Activated B cell treated with CpG ODN at 0.5 μM for 24 hours (primary cell): Measurements from ENCODE around the gene JAK2. TPM values are rescaled to one million over a fixed set of nuclear protein-coding genes. Genes with fewer than 3 reads are reported as not detected.
A peak's percentile ranks its signal among the peaks of the same experiment; 100 is the strongest.

Experiments used
- ATAC-seq: fragments of 200-7000 bp; cut with Tn5 transposase; one replicate; pipeline ENCODE4 v1.10.0; 2021; ENCODE audit warnings: low read depth, mild to moderate bottlenecking, moderate library complexity
- CTCF ChIA-PET: fragments of 350-600 bp; sonication (Branson Sonifier 250); formaldehyde crosslinking; loops from one replicate; lab custom pipeline; 2021; ENCODE audit warnings: antibody characterized with exemption; lab: Charles Lee
- POLR2A ChIA-PET: fragments of 350-600 bp; sonication (Branson Sonifier 250); formaldehyde crosslinking; loops from one replicate; lab custom pipeline; 2021; ENCODE audit warnings: antibody characterized with exemption; lab: Charles Lee
- DNase-seq: peaks from one replicate; pipeline ENCODE4 v3.0.0; 2022
- H3K27ac Mint-ChIP-seq: one replicate; pipeline ENCODE4 v1.8.0; 2020; ENCODE audit warnings: mixed read lengths
- H3K27me3 Mint-ChIP-seq: one replicate; pipeline ENCODE4 v1.8.0; 2021; ENCODE audit warnings: mixed read lengths
- H3K36me3 Mint-ChIP-seq: one replicate; pipeline ENCODE4 v1.8.0; 2021; ENCODE audit warnings: low read depth, mixed read lengths
- H3K4me1 Mint-ChIP-seq: one replicate; pipeline ENCODE4 v1.8.0; 2021; ENCODE audit warnings: mixed read lengths
- H3K4me3 Mint-ChIP-seq: one replicate; pipeline ENCODE4 v1.8.0; 2020; ENCODE audit warnings: mild to moderate bottlenecking, mixed read lengths
- H3K9me3 Mint-ChIP-seq: one replicate; pipeline ENCODE4 v1.8.0; 2020; ENCODE audit warnings: mixed read lengths
- intact Hi-C: fragments of 100-400 bp; cut with micrococcal nuclease; formaldehyde crosslinking; loops from one replicate; pipeline ENCODE4 v1.15.1; 2024
- total RNA-seq: library from RNA; stranded (reverse); gene quantifications from 2 replicates; pipeline ENCODE4 v1.2.3, GENCODE V29; 2022
- TF ChIP-seq, protein P1 (sequence below): fragments of 200-600 bp; IDR thresholded peaks from one replicate; pipeline ENCODE4 v1.8.0; 2022; ENCODE audit warnings: antibody characterized with exemption, mild to moderate bottlenecking

JAK2 gene
- total RNA-seq, 1 donor from 2014 or later = 21.3 TPM

DNA sequence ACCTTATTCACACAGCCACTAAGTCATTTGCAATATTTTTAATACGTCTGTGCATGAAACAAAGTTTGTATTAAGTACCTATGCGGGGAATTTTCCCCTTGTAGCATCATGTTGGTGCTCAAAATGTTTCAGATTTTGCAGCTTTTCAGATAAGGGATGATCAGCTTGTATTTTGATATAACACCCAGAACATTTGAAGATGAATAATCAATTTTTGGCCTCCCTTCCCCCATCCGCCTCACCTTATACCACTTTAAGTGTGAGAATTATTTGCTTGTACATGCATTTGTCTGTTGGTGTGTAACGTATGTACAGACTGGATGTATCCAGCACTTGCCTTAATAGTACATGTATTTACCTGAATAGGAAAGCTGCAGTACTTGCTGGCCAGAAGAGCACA lies 1.7 kb downstream of the JAK2 start:
- intact Hi-C loops = loop anchor here (5.0 to 10.0 kb wide), 6 partner anchors 324 to 1768 kb away; partner anchors contain the start of genes KDM4C, PLGRKT, PLPP6 and RFX3
- Mint-ChIP-seq H3K4me3 (peak overlapping the region; percentile 26), H3K36me3 (peaks cover 11% of the 10 kb centered on the region), H3K9me3 (no peaks in the 10 kb centered on the region), H3K27me3 (no peaks in the 10 kb centered on the region), H3K27ac (no peak overlapping the region), H3K4me1 (peaks cover 41% of the 10 kb centered on the region)
- DNase-seq = no peak
- ChIA-PET POLR2A (interaction anchor here (0.7 to 2.7 kb wide), 7 partner anchors 9 to 450 kb away, joined by 3 to 23 read pairs (median 5); partner anchors contain the start of genes AK3, PLGRKT and RCL1), CTCF (interaction anchor here (0.9 to 6.2 kb wide), 6 partner anchors 62 to 455 kb away, joined by 3 to 54 read pairs (median 6); partner anchors contain the start of gene CDC37L1)
- TF ChIP-seq, protein P1, sequence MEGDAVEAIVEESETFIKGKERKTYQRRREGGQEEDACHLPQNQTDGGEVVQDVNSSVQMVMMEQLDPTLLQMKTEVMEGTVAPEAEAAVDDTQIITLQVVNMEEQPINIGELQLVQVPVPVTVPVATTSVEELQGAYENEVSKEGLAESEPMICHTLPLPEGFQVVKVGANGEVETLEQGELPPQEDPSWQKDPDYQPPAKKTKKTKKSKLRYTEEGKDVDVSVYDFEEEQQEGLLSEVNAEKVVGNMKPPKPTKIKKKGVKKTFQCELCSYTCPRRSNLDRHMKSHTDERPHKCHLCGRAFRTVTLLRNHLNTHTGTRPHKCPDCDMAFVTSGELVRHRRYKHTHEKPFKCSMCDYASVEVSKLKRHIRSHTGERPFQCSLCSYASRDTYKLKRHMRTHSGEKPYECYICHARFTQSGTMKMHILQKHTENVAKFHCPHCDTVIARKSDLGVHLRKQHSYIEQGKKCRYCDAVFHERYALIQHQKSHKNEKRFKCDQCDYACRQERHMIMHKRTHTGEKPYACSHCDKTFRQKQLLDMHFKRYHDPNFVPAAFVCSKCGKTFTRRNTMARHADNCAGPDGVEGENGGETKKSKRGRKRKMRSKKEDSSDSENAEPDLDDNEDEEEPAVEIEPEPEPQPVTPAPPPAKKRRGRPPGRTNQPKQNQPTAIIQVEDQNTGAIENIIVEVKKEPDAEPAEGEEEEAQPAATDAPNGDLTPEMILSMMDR = no peak
- no peak for ATAC-seq

DNA sequence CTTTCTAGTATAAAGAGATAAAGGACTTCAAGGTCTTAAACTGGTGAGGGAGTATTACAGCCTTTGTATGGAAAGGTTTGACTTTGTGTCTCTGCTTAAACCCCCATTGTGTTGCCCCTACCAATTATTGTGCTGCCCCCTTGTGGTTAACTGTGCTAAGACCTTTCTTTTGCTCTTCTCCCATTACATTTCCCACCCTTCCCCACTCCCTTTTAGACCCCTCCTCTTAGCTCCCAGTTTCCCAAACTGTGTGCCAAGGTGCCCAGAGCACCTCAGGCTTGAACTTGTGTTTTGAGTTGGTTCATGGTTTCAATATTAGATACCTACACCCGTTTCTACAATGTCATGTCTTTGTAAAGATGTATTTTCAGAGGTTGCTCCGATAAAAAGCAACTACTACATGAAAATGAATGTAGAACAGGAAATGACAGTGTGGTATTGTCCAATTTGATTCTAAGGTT lies 2.9 kb downstream of the JAK2 start:
- Mint-ChIP-seq H3K27me3 (no peaks in the 10 kb centered on the region), H3K27ac (no peak overlapping the region), H3K4me3 (no peak overlapping the region), H3K9me3 (peaks cover 2% of the 10 kb centered on the region), H3K4me1 (peaks cover 37% of the 10 kb centered on the region), H3K36me3 (peaks cover 23% of the 10 kb centered on the region)
- POLR2A ChIA-PET = interaction anchor here (0.6 to 2.1 kb wide), 3 partner anchors 19 to 449 kb away, joined by 3 to 7 read pairs (median 4); partner anchors contain the start of gene PLGRKT
- no peak for ATAC-seq
- CTCF ChIA-PET = interaction anchor here (0.5 to 6.2 kb wide), 15 partner anchors 10 to 600 kb away, joined by 3 to 54 read pairs (median 3); partner anchors contain the start of gene RCL1
- TF ChIP-seq, protein P1 = no peak
- intact Hi-C loops = loop anchor here (1.0 to 10.0 kb wide), 12 partner anchors 139 to 1767 kb away; partner anchors contain the start of genes CDC37L1, KDM4C, PLGRKT and PLPP6
- no peak for DNase-seq

DNA sequence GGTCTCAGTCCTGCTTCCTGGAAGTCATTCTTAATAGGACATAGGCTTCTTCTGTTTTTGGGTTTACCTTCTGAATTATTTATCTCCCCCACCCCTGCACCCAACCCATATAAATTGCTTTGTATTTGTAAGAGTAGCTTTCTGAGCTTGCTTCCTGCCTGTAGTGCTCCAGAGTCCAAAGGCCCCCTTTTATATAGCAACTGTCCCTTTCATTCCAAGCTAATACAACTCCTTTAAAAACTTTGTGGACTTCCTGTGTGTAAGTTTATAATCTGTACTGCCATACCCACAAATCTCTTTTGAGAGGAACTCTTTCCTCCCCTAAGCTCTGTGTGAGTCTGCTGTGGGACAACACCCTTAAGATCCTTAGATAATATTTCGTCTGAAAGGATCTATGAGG lies 7.8 kb downstream of the JAK2 start:
- ATAC-seq = no peak
- H3K27ac Mint-ChIP-seq = no peak overlapping the region
- H3K9me3 Mint-ChIP-seq = peaks cover 2% of the 10 kb centered on the region
- TF ChIP-seq, protein P1 = no peak
- peaks cover 9% of the 10 kb centered on the region for H3K4me1 Mint-ChIP-seq
- H3K36me3 Mint-ChIP-seq = peaks cover 33% of the 10 kb centered on the region
- intact Hi-C loops = no loop called here
- H3K4me3 Mint-ChIP-seq = no peak overlapping the region
- no peaks in the 10 kb centered on the region for H3K27me3 Mint-ChIP-seq
- no peak for DNase-seq
- ChIA-PET POLR2A (no interaction called here), CTCF (no interaction called here)

- H3K4me3 Mint-ChIP-seq = no peak overlapping the region
- H3K27me3 Mint-ChIP-seq = no peaks in the 10 kb centered on the region
- peaks cover 9% of the 10 kb centered on the region for H3K4me1 Mint-ChIP-seq
- DNase-seq (no peak), ATAC-seq (no peak)
- H3K27ac Mint-ChIP-seq = no peak overlapping the region
- H3K9me3 Mint-ChIP-seq = peaks cover 2% of the 10 kb centered on the region
- intact Hi-C loops = no loop called here
- ChIA-PET CTCF (no interaction called here), POLR2A (interaction anchor here (0.7 kb wide), 1 partner anchor 9 kb away, joined by 3 read pairs; the partner anchor contains the start of gene JAK2)
- peaks cover 40% of the 10 kb centered on the region for H3K36me3 Mint-ChIP-seq
- TF ChIP-seq, protein P1 = no peak
Measured at GRCh38 chr9:4994166-4994890, 9.3 kb downstream of the JAK2 start.

DNA sequence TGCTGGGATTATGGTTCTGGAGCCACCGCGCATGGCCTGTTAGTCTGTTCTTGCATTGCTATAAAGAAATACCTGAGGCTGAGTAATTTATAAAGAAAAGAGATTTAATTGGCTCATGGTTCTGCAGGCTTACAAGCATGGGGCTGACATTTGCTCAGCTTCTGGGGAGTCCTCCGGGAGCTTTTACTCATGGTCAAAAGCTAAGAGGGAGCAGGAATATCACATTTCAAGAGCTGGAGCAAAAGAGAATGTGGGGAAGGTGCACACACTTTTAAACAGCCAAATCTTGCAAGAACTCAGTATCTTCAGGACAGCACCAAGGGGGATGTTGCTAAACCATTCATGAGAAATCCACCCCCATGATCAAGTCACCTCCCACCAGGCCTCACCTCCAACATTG lies 12.1 kb downstream of the JAK2 start:
- H3K36me3 Mint-ChIP-seq = peaks cover 52% of the 10 kb centered on the region
- DNase-seq (no peak), ATAC-seq (no peak)
- H3K27me3 Mint-ChIP-seq = no peaks in the 10 kb centered on the region
- TF ChIP-seq, protein P1 = no peak
- POLR2A ChIA-PET = no interaction called here
- intact Hi-C loops = no loop called here
- CTCF ChIA-PET = interaction anchor here (0.9 kb wide), 1 partner anchor 9 kb away, joined by 3 read pairs; no protein-coding TSS in a partner anchor
- H3K4me3 Mint-ChIP-seq = no peak overlapping the region
- no peak overlapping the region for H3K27ac Mint-ChIP-seq
- peaks cover 2% of the 10 kb centered on the region for H3K9me3 Mint-ChIP-seq
- peaks cover 6% of the 10 kb centered on the region for H3K4me1 Mint-ChIP-seq
